GM12801 (cell line): Measurements from ENCODE around the gene ARX.

Experiments used
- TF ChIP-seq, protein P1 (sequence below): IDR thresholded peaks from one replicate; pipeline ENCODE4 v1.5.1; 2011; ENCODE audit warnings: control low read depth; ENCODE audit not compliant: insufficient read length; ENCODE audit errors: extremely low read depth

ARX gene

DNA sequence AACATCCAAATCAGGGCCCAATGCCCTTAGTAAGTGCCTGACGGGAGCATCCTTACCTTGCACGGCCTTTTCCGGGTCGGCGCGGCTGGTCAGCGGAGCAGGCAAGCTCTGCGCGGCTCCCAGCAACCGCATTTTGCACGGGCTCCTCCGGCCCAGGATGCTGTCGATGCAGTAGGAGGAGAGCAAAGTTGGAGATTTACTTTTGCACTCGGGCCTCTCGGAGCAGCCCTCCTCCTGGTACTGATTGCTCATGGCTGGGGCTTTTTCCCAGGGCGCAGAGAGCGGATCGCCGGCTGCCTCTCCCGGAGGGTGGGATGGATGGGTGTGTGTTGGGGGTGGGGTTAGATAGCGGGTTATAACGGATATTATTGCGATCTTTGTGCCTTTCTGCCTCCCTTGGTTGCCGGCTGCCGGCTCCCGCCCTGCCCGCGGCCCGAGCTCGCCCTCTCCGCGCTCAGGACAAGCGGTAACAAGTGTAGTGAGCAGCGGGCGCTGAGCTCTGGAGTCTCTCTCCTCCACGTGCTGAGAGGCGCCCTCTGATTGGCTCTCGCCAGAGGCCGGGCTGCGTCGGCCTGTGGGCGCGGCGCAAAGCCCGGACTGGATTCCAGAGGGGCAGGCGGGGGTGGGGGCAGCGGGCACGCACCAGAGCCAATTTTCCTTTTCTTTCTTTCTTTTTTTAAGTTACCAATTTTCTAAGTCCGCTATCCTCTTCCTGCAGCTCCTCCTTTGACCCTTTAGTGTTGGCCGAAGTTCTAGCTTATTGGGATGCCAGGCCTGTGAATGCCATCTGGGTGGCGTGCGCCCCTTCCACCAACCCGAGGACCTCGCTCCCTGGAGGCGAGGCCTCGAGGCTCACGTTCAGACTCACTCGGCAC, at the start of gene ARX:
Gene ARX, minus strand, starts transcription at position 480 of the 875 bp plus-strand sequence. Its CDS starts 228 bp downstream, at position 252.
- TF ChIP-seq, protein P1, sequence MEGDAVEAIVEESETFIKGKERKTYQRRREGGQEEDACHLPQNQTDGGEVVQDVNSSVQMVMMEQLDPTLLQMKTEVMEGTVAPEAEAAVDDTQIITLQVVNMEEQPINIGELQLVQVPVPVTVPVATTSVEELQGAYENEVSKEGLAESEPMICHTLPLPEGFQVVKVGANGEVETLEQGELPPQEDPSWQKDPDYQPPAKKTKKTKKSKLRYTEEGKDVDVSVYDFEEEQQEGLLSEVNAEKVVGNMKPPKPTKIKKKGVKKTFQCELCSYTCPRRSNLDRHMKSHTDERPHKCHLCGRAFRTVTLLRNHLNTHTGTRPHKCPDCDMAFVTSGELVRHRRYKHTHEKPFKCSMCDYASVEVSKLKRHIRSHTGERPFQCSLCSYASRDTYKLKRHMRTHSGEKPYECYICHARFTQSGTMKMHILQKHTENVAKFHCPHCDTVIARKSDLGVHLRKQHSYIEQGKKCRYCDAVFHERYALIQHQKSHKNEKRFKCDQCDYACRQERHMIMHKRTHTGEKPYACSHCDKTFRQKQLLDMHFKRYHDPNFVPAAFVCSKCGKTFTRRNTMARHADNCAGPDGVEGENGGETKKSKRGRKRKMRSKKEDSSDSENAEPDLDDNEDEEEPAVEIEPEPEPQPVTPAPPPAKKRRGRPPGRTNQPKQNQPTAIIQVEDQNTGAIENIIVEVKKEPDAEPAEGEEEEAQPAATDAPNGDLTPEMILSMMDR = no peak

DNA sequence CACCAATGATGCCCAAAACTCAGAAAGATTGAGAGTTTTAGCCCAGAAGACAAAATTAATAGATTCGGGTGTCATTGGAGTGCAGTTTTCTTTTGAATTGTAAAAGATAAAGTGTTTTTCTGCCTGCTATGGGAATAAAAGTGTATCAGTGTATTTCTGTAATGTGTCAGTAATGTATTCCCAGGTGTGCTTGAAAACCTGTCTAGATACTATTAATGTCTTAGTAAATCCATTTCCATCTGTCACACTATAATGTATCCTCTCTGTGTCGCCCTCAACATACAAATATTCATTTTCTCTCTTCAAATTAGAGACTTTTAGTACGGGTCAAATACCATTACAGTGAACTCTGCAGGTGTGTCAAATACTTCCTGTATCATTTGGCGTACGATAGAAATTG, 43.5 kb upstream of the ARX start:
- TF ChIP-seq, protein P1 = no peak

DNA sequence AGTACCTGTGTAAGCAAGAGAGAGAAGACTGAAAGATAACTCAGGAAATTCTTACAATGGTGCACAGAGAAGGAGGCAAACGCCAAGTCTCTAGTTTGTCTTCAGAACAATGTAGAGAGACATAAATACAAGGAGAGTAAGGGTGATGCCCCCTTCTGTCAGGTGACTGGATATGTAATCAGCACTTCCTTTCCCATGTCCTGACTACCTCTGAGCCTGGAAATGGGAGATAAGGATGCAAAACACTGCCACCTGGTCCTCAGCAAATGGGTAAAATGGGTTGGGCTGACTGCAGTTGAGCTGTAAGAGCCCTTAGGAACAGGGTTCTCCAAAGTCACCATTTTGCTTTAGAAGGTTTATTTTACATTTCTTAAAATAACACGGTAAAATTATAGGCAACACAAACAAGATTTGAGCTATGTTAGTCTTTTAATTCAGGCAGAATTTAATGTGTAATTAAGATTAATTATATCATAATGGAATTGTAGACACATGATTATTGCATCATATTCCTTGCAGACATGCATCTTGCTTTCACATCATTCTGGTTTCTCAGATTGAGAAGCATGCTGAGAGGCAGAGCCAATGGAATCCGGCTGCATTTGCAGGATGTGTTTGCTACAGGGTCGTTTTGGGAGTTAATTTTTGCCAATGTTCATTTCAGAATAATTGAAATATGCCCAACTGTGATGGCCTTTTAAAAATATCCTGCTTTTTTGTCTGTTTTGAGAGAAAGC, 37.2 kb upstream of the ARX start:
- TF ChIP-seq, protein P1 = no peak

DNA sequence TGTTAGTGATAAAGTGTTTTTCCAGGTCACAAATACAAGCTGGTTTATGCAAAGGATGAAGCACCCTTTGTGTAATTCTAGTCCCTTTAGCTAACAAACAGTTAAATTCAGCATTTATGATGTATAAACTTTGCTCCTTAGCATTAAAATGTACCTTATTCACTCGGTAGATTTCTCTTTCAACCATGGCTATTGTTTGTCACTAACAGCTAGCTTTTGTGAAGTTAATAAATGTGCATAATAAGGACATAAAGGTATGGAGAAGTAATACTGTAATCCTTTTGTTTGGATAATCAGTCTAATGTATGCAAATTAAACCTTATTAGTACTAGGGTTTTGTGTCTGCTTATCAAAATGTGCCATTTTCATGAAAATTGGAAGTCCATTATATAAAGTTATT, 34.2 kb upstream of the ARX start:
- TF ChIP-seq, protein P1 = no peak

GRCh38 chrX:25049357-25049756, 33.6 kb upstream of the ARX start:
- TF ChIP-seq, protein P1 = no peak

DNA sequence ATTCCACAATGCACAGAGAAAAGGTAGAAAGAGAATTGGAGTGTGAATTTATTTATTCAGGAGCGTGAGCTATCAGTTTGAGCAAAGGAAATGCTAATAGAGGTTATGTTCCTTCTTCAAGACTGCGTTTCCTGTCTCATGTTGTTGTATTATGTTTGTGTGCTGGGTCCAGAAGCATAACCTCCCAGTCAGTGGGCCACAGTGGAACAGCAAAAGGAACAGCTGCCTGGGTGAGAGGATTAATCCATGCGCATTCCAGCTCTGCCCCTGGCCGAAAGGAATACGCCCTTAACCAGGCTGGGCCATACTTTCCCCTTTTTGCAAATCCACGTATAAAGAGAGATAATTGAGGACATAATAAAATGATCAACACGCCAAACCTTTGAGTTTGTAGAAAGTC, 32.4 kb upstream of the ARX start:
- TF ChIP-seq, protein P1 = no peak

- TF ChIP-seq, protein P1 = no peak
These were observed 27.4 kb upstream of the ARX start for GRCh38 chrX:25043192-25043591.
